ENCODE data around the gene TRIM65. TPM values are rescaled to one million over a fixed set of nuclear protein-coding genes. Genes with fewer than 3 reads are reported as not detected.

TRIM65 gene
- total and polyA plus RNA-seq, 8 donors = 8.2 to 13.1 (median 10.5) TPM

DNA sequence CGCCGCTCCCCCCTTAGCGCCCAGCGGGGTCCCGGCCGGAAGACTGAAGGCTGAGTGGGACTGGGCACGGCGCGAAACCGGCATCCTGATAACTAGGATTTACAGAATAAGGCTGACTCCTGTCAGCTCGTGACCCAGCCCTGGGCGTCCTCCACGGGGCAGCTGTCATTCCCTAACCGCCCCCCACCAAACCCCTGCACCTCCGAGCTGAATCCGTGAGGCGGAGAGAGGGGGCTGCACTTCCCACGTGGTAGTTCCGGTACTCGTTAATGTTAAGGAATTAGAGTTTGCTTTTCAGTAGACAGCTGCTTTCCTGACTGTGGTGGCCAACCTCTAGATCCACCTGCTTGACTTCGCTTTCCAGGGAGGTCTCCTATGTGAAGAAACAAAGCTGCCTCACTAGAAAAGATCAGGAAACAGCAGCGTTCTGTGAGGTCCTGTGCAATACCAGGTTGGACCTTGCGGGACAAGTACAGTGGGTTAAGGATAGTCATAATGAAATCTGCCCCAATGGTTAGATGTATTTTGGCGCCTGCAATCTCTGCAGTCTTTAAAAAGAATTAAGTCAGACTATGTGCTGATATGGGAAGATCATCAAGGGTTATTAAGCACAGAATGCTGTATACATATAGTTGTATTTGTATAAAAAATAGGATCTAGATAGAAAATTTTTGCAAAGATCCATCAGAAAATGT is 40.5 kb downstream of the TRIM65 start:
- FAIRE-seq (no peak), ATAC-seq (peak; percentile 13 to 33 (median 28)), DNase-seq (no peak)
- 2 to 3% methylated on average over 24 of the region's 24 CpGs for whole genome bisulfite sequencing, 2 donors
- Histone ChIP-seq H3K4me1 (peaks cover 7 to 13% (median 11%) of the 10 kb centered on the region in 3 donors), H3K27ac (peak overlapping the region; percentile 95 to 100 (median 96)), H3K4me3 (peak overlapping the region; percentile 75 to 95 (median 86)), H3K27me3 (no peaks in the 10 kb centered on the region), H3K9me3 (no peaks in the 10 kb centered on the region), H3K36me3 (peaks cover 0 to 8% (median 4%) of the 10 kb centered on the region in 3 donors)
- TF ChIP-seq, protein P1, sequence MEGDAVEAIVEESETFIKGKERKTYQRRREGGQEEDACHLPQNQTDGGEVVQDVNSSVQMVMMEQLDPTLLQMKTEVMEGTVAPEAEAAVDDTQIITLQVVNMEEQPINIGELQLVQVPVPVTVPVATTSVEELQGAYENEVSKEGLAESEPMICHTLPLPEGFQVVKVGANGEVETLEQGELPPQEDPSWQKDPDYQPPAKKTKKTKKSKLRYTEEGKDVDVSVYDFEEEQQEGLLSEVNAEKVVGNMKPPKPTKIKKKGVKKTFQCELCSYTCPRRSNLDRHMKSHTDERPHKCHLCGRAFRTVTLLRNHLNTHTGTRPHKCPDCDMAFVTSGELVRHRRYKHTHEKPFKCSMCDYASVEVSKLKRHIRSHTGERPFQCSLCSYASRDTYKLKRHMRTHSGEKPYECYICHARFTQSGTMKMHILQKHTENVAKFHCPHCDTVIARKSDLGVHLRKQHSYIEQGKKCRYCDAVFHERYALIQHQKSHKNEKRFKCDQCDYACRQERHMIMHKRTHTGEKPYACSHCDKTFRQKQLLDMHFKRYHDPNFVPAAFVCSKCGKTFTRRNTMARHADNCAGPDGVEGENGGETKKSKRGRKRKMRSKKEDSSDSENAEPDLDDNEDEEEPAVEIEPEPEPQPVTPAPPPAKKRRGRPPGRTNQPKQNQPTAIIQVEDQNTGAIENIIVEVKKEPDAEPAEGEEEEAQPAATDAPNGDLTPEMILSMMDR (IDR thresholded peaks at IDR 0.05) = no peak
- intact Hi-C loops (cut with DNase I) = no loop called here

DNA sequence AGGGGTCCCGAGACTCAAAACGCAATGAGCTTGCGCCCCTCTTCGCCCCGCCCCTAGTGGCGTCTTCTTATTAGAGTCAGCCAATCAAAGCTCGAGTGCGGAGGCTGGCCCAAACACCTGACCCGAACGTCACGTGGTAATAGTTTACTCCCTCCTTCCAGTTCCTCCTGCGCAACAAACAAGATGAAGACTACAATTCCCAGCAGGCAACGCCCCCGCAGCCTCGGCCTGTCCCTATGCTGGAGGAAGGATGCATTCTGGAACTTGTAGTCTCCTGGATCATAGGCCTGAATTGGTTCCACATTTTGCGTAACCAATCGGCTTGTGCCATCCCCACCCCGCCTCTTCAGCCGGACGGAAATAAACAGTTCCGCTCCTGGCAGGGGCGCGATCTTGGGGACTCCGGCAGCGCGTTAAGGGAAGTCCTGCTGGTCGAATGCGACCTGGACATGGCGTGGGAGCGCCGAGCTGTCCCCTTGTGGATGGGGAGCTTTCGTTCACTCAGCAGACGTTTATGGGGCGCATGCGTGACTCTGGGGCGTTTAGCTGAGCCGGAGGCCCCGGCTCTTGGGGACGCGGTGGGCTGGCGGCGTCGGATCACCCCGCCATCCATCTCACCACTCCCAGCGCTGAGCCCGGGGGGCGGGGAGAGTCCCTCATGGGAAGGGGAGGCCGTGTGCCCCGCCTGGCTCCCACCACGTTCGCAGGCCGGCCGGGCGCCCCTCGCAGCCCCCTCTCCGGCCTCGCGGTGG is 41.3 kb downstream of the TRIM65 start, which contains the start of gene WBP2:
Gene WBP2, minus strand, starts transcription at position 26 of the 752 bp plus-strand sequence. CDS start 38 bp downstream, outside the sequence.
- no peaks in the 10 kb centered on the region for H3K9me3 ChIP-seq
- peak within 1 kb of the TSS; percentile 95 to 100 (median 96) for H3K27ac ChIP-seq
- FAIRE-seq (peak; percentile 93), DNase-seq (peak; percentile 92 to 99 (median 98)), ATAC-seq (peak; percentile 85 to 93 (median 90))
- intact Hi-C loops (cut with DNase I) = no loop called here
- peaks cover 0 to 15% (median 9%) of the 10 kb centered on the region in 3 donors for H3K36me3 ChIP-seq
- H3K4me1 ChIP-seq = peaks cover 7 to 16% (median 11%) of the 10 kb centered on the region in 3 donors
- H3K27me3 ChIP-seq = no peaks in the 10 kb centered on the region
- WGBS, 2 donors = 0% methylated on average over 58 of the region's 58 CpGs
- TF ChIP-seq, protein P1 (IDR thresholded peaks at IDR 0.05) = no peak
- H3K4me3 ChIP-seq = peak within 1 kb of the TSS; percentile 75 to 95 (median 86)

DNA sequence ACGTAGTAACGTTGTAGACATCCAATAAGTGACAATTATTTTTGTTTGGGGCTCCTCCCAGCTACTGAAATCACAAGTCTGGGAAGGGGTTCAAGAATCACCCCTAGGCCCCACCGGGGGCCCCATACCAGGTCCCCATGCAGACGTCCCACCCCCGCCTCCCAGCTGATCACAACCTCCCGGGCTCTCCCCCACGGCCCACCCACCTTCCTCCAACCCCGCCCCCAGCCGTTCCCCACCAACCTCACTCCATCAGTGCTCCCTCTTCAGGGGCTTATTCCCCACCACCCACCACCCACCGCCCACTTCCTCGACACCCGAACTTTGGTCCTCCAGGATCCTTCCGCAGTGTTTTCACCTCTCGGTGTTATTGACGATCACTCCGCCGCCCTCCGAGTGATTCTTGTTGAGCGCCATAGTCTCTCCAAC is 41.9 kb downstream of the TRIM65 start:
- WGBS, 2 donors = 1 to 2% methylated on average over 19 of the region's 19 CpGs
- intact Hi-C loops (cut with DNase I) = no loop called here
- FAIRE-seq = no peak
- peaks cover 0 to 19% (median 11%) of the 10 kb centered on the region in 3 donors for H3K36me3 ChIP-seq
- peaks cover 7 to 16% (median 11%) of the 10 kb centered on the region in 3 donors for H3K4me1 ChIP-seq
- TF ChIP-seq, protein P1 (IDR thresholded peaks at IDR 0.05) = no peak
- peak overlapping the region; percentile 31 to 87 (median 50) for H3K4me3 ChIP-seq
- no peaks in the 10 kb centered on the region for H3K9me3 ChIP-seq
- ATAC-seq = peak; percentile 1 to 15 (median 6)
- no peaks in the 10 kb centered on the region for H3K27me3 ChIP-seq
- H3K27ac ChIP-seq = peak overlapping the region; percentile 84 to 100 (median 96)
- DNase-seq = peak in 3 of 6 donors; percentile 52 to 77 (median 69)

DNA sequence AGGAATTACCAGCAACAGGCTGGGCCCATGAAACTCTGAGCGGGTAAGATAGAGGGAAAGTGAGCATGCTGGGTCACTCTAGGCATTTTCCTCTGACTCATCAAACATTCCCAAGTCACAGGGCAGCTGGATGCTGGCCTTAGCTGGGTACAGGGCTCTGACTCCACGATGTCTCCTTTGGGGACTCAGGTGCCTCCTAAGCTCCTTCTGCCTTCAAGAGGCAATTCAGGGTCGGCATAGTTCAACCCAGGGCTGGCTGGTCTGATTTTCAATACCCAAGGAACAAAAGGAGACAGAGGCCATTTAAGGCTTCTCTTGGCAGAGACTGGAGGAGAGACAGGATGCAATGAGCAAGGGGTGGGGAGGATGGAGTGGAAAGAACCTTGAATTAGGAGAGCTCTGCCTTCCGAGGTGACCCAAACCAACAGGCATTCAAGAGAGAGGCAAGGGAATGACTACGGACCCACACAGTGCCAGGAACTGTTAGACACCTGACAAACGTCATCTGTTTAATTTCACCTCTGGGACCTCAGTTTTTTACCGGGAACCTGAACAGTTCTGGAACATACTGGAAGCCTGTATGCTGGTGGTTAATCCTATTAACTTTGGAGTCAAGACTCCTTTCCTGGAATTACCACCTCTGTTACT is 42.5 kb downstream of the TRIM65 start:
- TF ChIP-seq, protein P1 (IDR thresholded peaks at IDR 0.05) = no peak
- FAIRE-seq = no peak

More for the DNA sequence above, 42.5 kb downstream of the TRIM65 start:
- no peaks in the 10 kb centered on the region for H3K27me3 ChIP-seq
- WGBS, 2 donors = 7 to 13% methylated on average over 7 of the region's 7 CpGs
- peaks cover 0 to 25% (median 16%) of the 10 kb centered on the region in 3 donors for H3K36me3 ChIP-seq
- DNase-seq (peak in 3 of 6 donors; percentile 57 to 62 (median 60)), ATAC-seq (peak; percentile 24 to 55 (median 35))
- no peaks in the 10 kb centered on the region for H3K9me3 ChIP-seq
- intact Hi-C loops (cut with DNase I) = no loop called here
- H3K4me1 ChIP-seq = peaks cover 12 to 19% (median 13%) of the 10 kb centered on the region in 3 donors
- H3K27ac ChIP-seq = peak overlapping the region; percentile 84 to 100 (median 96)
- H3K4me3 ChIP-seq = peak overlapping the region; percentile 31 to 87 (median 50)
